Renal cortex interstitium (tissue), 11 donors: ENCODE measurements around the gene SEC24C. TPM values are rescaled to one million over a fixed set of nuclear protein-coding genes. Genes with fewer than 3 reads are reported as not detected.

Experiments
- DNase-seq, 11 donors: peaks; one replicate each; pipeline ENCODE4 v3.0.0-alpha.2; 2013; ENCODE audit warnings: low read depth in 9 of 11, low spot score in 4 of 11; ENCODE audit errors: extremely low read depth in 1 of 11
- polyA plus RNA-seq, 3 donors: library from polyadenylated mRNA; unstranded; fragments of 120-200 nt; gene quantifications; one replicate each; pipeline ENCODE4 v1.2.1, GENCODE V29; 2013; ENCODE audit not compliant: insufficient read length in 3 of 3

The SEC24C gene
- polyA plus RNA-seq, 3 donors: 65.6 to 69.4 (median 67.0) TPM

DNA sequence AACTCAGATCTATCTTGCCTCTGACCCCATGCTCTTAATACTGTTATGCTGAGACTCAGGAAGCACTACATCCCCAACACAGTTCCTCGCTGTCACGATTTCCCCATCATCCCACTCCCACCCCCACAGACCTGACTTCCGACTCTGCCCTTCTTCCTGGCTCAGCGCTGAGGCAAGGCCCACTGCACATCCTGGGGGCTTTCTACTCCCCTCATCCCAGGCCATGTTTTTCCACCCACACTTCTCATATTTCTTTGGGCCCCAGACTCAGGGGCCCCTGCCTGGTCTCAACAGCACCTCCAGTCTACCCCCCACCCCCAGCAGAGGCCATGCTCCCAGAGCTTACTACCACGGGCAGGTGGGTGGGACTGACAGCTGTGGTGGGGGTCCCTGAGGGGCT lies 74.9 kb downstream of the SEC24C start:
- no peak for DNase-seq

DNA sequence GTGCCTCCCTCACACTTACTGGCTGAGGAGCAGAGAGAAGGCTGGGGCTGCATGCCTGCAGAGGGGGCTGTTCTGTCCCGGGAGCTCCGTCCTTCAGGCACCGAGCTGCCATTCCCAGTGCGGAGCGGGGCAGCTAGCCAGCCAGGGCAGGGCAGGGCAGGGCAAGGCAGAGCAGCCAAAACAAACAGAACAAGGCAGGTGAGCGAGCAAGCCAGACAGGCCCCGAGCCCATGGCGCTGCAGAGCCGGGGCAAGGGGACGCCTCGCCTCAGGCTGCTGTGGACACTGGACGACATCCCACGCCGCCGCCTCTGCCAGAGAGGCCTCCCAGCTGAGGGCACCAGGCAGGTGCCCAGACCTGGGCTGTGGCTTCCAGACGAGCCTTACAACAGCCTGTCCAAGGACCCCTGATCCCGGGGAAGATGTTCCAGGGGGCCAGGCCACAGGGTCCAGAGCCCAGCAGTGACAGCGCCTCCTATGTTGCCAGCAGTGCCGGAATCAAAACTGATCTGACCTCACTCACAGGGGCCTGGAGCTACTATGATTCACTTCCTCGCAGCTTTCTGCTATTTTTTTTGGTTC lies 75.4 kb downstream of the SEC24C start:
- no peak for DNase-seq

Other genes with a start within 250 kb of the SEC24C start
- 10 to 100 TPM; 60.1 to 66.2 (median 64.0) TPM for gene PPP3CB, start 248.3 kb upstream of the SEC24C start, polyA plus RNA-seq
- 10 to 100 TPM; 34.1 to 45.7 (median 39.6) TPM for gene USP54, start 153.0 kb upstream of the SEC24C start, polyA plus RNA-seq
- 1 to 10 TPM; 4.8 to 5.4 (median 5.0) TPM for gene MYOZ1, start 102.9 kb upstream of the SEC24C start, polyA plus RNA-seq
- 1 to 10 TPM in 1 of 3 donors, under 1 TPM in 2; 0.28 to 1.6 (median 0.50) TPM for gene SYNPO2L, start 88.3 kb upstream of the SEC24C start, polyA plus RNA-seq
- gene AGAP5, start 46.3 kb upstream of the SEC24C start, polyA plus RNA-seq: 10 to 100 TPM; 11.2 to 31.3 (median 14.8) TPM
- gene CHCHD1, start 37.7 kb downstream of the SEC24C start, polyA plus RNA-seq: 10 to 100 TPM; 47.2 to 52.5 (median 50.0) TPM
- 100 to 1,000 TPM in 2 of 3 donors, 10 to 100 TPM in 1; 85.0 to 137 (median 100) TPM for gene ZSWIM8, start 41.2 kb downstream of the SEC24C start, polyA plus RNA-seq
- gene NDST2, start 67.2 kb downstream of the SEC24C start, polyA plus RNA-seq: 10 to 100 TPM; 31.9 to 34.5 (median 32.5) TPM
- gene CAMK2G, start 130.2 kb downstream of the SEC24C start, polyA plus RNA-seq: 10 to 100 TPM; 23.2 to 29.7 (median 23.6) TPM
- 10 to 100 TPM; 14.8 to 30.2 (median 15.6) TPM for gene PLAU, start 166.8 kb downstream of the SEC24C start, polyA plus RNA-seq